Measurements from ENCODE around the gene ZSCAN31. TPM values are rescaled to one million over a fixed set of nuclear protein-coding genes. Genes with fewer than 3 reads are reported as not detected.
A peak's percentile ranks its signal among the peaks of the same experiment; 100 is the strongest.

Gene ZSCAN31
- total and polyA plus RNA-seq, 10 of the 15 experiments (the other 5 are each of a cell fraction or from before 2014, with no cell fraction given), result 1.6 to 5.2 (median 2.9) TPM

GRCh38 chr6:28336284-28337120, 554 bp upstream of the ZSCAN31 start (continued):
- TF ChIP-seq CUX1 (IDR thresholded peaks at IDR 0.05; ENCODE audit: insufficient replicate concordance, low read depth, low read length), result no peak
- 0 out of 4 replicates have a peak, but pooled peaks of 1 of the 2 experiments have one; percentile 17 for TF ChIP-seq BHLHE40 (IDR thresholded peaks at IDR 0.05; ENCODE audit: borderline replicate concordance in 1 of 2, low read depth in 2 of 2, low read length in 1 of 2)
- peak; percentile 82 for TF ChIP-seq CBFB (IDR thresholded peaks at IDR 0.05; ENCODE audit: low read depth)
- no peak for TF ChIP-seq TCF7 (IDR thresholded peaks at IDR 0.05; ENCODE audit: borderline replicate concordance)
- peak; percentile 58 to 63; a peak in 2 of 4 replicates for TF ChIP-seq IKZF2 (IDR thresholded peaks at IDR 0.05)

Data from GM12878 (cell line).